ENCODE measurements around the gene PTPRT.

- TF ChIP-seq CTCF (conservative IDR thresholded peaks at IDR 0.05; ENCODE audit: low read depth, low read length), result no peak
- TF ChIP-seq EZH2 (IDR thresholded peaks at IDR 0.05; ENCODE audit: low read length, unreplicated experiment), result no peak
Observed at GRCh38 chr20:42392442-42392841, 797.3 kb downstream of the PTPRT start.

Data from PC-3 (cell line).